GM21515 (cell line): ENCODE data around the gene UQCC2.

Experiments used
- ATAC-seq: cut with Tn5 transposase; IDR thresholded peaks from one replicate; pipeline ENCODE4 v1.9.1; 2021; ENCODE audit not compliant: unreplicated experiment

Gene UQCC2

DNA sequence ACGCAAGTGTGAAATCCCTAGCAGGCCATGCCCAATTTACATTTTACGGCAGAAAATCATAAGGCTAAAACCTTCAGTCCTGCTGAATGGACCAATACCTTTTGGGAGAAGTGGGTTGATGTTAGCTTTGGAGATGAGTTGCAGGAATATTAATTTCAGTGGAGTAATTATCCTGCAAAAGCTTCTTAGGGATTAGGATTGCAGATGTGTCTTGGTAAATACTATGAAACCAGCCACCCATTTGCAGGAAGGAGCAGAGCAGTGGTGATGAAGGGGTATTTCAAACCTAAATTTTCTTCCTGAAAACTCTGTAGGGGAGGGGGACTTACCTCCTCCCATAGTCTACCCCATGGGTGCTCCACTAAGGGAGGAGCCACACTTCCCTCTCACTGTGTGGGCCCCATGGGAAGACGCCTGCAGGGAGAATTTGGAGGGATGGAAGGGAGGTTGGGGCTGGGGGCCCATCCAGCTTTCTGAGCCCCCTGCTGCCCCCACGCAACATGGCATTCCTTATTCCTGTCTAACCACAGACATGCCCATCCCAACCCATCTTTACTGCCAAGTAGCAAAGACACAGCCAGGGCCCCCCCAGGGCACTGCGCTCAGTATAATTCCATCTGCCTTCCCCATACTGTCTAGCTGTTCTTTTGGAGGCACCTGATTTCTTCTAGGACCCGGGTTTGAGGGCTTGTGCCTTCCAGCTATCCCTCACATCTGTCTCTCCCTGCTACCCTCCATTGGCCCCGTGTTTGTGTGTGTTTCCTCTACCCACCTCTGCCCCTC, 14.6 kb upstream of the UQCC2 start:
- ATAC-seq, result no peak

DNA sequence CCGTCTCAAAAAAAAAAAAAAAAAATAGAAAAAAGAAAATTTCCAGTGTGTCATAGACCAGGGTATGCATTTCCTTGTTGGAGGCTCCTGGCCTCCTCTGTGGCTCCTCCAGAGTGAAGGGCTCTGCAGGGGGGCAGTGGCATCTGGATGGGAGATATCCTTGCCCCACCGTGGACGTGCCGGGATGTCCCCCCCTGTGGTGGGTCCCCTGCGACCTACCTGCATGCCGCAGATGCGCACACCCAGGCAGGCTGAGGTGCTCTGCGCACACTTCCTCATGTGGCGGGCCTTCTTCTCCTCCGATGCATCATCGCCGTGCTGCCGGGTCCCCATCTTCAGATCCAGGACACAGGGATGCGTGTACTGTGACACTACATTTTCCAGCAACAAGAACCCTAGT, 13.7 kb upstream of the UQCC2 start:
- ATAC-seq, result no peak

DNA sequence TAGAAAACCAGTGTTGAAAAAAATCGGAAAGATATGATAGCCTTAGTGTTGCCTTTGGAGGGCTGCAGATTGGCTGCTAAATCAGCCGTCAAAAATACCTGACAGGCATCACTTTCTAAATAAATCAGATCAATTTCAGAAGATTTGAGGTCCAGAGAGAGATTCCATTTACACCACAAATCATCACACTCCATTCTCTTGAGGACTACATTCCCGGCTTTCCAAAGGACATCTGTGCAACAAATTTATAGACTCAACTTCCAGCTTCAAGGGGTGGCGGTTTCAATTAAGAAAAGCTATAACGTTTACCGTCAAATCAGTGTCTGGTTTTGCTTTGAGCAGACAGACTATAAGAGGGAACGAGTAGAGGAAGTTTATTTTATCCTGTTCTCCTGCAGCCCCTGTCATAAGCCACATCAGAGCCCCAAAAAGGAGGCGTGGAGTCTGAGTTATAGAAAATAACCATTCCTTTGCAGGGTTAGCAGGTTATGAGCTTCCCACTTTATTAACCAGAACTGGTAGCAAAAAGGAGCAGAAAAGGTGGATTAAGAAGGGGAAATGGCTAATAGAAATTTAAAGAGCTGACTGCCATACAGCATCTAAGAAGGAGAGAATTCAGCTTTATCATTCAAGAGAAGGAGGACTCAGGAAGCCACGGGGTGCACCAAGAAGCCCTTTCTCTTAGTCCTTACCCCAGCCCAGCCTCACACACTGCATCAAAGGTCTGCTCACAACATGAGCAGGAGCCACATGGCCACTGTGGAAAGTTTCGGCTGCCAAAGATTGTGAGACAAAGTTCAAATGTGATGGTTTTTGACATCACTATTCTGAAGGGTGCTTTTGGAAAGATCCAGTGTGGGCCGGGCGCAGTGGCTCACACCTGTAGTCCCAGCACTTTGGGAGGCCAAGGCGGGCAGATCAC, 12.9 kb upstream of the UQCC2 start:
- ATAC-seq, result no peak

DNA sequence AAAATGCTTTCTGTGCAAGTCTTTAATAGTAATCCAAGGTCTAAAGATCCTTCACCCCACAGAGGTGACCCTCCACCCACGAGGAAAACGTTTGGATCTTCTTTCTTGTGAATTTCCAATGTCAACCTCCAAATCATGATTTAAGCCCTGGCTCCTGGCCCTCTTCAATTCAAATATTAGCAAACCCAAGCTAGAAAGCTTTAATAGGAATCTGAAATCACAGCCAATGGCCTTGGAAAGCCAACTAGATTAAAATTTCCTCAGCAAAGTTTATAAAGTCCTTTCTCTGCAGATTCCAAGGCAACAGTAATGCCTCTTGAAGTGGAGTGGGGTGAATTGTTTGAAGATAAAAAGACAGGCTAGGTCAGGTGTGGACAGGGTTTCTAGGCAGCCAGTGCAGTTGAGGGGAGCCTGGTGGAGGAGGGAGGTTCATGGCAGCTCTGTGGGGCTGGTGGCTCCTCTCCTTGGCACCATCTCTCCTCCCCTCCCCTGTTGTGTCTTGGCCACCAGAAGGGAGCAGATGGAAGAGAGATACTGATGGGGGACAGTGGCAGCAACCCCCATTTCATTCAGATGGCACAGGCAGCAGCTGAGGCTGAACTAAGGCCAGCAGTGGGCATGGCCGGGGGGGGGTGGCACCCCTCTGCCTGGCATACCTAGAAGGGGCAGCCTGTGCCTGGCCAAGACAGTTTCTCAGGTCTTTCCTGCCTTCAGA, 12.0 kb upstream of the UQCC2 start:
- ATAC-seq, result no peak

DNA sequence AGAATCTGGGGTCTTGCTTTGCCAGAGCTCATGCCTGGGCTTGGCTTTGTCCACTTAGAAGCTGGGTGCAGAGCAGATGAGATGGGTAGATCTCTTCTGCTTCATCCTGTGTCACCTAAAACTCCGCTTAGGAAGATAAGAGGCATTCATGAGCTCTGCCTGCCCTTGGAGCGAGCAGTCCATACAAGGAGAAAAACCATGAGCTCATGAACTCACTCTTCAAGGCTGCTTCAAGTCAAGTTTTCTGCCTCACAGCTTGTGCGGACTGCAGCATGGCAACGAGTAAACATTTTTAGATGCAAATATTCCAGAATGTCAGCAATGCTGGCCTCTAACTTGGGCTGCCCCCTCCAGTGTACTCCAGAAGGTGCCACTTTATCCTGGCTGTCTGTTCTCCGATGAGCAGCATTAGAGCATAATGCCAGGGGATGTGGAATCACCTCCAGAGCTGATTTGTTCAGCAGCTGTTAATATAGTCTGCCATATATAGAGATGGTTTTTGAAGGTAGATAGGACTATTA, 10.7 kb upstream of the UQCC2 start:
- ATAC-seq, result no peak

DNA sequence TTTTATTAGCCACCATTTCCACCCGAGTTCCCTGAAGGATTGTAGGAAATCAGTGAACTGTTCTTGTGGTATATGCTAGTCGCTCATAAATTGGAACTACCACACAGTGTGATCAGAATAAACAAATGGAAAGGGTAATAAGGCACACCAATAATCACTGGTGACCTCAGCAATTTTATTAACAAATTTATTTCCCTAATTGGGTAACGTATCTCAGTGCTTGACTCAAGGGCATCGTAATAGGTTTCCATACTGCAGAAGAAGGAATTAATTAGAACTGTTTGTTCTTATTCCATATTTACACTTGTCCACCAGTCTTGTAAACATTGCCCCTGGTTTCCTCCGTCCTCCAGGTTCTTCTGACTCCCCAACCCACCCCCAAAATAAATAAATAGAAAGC, 10.0 kb upstream of the UQCC2 start:
- no peak for ATAC-seq

DNA sequence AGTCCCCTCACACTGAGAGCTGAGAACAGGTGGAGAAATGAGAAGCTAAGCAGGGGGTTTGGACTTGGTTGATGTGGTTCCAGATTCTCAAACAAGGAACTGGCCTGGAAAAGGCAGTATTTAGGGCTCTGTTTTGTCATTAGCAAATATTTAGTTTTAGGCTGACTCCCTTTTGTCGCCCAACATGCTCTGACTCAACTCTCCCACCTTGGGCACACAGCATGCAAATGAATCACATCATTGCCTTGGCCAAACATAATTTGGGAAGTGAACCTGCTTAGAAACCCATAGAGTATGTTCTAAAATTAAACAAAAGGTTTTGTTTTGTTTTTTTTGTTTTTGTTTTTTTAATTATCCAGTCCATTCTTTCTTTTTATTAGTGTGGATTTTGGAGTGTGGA, 9.5 kb upstream of the UQCC2 start:
- ATAC-seq, result no peak

DNA sequence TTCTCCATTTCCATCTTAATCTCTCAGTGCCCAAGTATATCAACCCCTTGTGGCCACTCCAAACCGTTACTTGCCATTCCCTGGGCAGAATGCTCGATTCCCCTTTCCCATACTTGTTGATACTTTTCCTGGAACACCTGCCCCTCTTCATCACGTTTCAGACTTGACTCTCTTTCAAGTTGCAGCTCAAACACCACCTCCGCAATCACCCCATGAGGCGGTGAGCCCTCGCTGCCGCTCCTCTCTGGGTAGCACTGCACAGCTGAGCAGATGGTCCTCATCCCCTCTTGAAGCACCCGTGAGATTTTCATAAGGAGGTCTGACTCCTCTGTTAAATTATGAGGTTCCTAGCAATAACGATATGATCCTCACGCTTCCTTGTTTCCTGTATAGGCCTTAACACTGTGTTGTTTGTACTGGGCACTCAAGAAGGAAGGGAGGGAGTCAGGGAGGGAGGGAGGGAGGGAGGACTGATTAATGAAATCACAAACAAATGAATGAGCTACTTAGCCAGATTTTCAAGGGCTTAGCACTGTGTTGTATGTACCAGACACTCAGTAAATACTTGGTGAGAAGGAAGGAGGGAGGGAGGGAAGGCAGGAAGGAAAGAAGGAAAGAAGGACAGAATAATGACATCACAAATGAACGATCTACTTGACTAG, 8.0 kb upstream of the UQCC2 start:
- no peak for ATAC-seq

DNA sequence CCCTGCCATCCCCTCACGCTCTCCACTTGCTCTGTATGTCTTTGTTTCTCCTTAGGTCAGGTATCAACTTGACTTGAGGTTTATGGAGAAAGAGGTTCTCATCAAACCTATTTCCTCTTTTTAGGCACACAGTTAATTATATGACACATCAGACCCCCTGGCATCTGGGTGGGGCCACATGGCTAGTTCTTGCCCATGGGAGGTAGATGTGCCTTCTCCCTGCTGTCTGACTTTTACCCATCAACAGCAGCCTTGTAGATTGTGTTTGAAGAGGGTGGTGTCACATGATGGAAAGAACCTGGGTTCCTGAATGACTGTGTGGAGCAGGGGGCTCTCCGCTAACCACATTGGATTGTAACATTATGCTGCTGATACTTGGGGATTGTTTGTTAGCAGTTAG, 7.2 kb upstream of the UQCC2 start:
- ATAC-seq, result no peak

DNA sequence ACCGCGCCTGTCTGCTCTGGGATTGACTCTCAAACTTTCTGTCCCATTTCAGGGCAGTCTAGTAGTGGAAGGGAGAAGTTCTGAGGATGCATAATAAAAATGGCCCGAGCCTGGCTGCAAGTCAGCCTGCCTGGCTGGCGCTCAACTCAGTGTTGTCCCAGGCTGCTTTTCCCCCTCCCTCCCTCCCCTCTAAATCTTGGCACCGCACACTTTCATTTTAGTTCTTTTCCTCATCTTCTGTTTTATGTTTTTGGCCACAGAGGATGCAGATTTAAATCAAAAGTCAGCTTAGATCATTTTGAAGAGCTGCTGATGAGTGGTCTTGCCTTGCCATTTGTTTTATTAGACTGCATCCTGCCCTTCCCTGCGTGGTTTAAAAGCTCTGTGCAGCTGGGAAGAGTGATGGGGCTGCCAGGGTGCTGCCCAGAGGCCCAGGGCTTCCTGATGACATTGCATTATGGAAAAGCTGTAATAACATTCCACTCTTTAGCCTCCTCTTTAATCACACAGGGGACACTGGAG, 6.5 kb upstream of the UQCC2 start:
- no peak for ATAC-seq

DNA sequence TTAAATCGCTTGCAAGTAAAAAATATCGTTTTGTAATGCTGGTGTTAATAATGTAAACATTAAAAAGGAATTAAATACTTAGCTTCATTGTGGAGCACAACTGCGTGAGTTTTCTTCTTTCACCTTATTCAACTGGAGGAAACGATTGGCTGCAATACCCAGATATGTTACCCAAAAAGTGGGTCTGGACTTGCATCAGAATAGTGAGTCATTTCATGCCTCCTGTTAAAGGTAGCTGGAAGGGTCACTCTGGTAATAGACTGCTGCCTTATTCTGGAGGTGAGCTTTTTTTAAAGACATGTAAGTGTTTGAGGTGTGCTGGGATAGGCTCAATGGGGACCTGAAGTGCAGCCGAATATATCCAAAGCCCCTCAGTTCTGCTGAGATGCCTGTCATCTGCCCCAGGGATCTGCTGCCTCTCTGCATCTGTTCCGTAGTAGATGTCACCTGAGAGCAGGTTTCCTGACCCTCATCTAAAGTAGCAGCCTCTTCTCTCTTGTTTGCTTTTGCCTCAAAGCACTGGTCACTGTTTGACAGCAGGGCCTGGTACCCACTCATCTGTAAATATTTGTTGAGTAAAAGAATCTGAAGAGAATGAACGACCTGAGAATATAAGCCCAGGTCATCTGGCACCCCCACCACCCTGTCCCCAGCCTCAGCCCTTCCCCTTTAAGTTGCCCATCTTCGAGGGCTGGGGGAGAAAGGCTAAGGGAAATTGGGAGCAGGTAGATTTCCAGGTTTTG, 5.6 kb upstream of the UQCC2 start:
- ATAC-seq, result no peak

DNA sequence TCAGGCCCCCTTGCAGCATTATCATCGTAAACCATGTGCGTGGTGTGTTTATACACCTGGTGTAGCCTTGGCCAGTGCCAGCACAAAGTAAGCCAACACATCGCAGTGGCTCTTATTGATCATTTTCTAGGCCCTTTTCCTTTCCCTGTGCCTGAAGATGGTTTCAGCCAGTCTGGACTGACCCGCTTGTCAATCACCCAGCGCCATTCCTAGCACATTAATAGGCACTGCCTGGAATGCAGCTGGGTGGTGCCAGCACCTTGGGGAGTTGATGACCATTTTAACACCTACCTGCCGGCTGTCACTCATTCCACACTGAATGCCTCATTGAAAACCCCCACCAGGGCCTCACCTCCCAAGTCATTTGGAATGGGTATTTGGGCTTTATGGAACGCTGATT, 4.9 kb upstream of the UQCC2 start:
- ATAC-seq, result no peak

DNA sequence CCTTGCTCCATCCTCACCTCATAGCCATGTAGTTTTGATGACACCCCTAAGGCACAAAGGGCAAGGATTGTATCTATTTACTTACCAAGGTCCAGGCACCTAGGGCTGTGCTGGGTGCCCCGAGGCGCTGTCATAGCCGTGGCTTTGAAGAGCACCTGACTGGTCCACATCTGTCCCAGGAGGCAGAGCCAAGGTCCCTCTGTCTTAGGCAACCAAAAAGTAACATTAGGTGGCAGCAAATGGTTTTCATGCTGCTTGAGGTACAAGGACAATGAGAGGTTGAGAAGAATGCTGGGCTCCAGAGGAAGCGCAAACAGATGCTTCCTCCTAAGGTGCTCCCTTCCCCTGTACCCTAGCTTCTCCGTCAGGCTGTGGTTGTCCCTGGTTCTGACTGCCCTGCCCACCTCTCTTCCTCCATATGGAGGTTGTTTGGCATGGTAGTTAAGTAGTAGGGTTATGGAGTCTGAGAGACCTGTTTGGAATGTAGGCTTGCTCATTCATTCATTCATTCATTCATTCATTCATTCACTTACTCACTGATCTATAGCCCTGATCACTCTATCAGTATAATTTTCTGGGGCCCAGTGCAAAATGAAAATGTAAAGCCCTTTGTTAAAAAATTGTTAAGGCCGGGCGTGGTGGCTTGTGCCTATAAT, 3.0 kb upstream of the UQCC2 start:
- ATAC-seq, result no peak

DNA sequence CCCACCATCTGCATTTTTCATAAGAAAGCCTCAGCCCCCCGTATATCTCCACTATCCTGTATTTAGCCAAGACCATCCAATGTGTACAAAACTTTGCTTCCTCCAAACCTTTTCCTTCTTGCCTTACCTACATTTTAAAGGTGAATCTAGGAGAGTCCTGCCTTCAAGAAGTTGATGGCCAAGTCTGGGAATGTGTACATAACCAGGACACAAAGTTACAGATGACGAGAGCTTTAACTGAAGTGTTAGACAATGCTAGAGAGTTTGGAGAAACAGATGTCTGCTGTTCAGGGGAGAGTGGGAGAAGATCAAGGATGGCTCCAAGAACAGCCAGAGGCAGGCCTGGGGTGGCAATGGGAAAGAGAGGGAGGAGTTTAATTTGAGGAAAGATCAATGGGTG, 2.3 kb upstream of the UQCC2 start:
- ATAC-seq, result no peak

DNA sequence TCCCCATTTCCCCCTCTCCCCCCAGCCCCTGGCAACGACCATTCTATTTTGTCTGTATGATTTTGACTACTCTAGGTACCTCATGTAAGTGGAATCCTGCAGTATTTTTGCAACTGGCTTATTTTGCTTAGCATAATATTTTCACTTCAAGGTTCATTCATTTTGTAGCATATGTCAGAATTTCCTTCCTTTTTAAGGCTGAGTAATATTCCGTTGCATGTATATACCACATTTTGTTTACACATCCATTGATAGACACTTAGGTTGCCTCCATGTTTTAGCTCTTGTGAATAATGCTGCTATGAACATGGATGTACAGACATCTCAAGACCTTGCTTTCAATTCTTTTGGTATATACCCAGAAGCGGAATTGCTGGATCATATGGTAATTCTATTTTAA, 1.4 kb upstream of the UQCC2 start:
- ATAC-seq, result no peak

DNA sequence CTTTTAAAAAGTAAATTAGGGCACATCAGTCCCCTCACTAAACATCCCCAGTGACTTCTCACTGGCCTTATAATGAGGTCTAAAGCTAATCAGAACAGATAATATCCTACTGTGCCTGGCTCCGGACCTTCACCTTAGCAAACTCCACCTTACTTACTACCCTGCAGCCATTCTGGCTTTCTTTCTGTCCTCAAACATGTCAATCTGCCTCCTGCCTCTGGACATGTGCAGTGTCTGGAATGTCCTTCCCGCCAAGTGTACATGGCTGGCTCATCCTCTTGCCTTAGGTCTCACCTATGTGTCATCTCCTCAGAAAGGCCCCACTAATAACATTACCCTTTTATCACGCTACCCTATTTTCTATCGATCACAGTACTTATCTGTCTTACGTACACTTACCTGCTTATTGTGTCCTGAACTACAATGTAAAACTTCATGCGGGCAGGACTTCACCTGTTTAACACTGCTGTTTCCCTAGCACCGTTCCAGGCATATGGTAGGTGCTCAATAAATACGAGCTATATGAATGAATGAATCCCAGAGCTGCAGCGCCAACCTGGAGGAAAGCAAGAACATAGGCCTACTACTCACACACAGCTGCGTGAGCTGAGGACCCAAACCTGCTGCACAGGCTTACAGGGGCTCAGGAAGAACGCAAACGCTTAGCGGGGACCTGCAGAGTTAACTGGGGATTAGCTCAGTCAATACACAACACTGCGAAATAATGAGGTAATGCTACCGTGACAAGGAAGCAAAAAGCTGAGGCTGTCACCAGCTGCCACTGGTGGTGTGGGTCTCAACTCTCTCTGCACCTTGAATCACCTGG, 991 bp downstream of the UQCC2 start:
- no peak for ATAC-seq

DNA sequence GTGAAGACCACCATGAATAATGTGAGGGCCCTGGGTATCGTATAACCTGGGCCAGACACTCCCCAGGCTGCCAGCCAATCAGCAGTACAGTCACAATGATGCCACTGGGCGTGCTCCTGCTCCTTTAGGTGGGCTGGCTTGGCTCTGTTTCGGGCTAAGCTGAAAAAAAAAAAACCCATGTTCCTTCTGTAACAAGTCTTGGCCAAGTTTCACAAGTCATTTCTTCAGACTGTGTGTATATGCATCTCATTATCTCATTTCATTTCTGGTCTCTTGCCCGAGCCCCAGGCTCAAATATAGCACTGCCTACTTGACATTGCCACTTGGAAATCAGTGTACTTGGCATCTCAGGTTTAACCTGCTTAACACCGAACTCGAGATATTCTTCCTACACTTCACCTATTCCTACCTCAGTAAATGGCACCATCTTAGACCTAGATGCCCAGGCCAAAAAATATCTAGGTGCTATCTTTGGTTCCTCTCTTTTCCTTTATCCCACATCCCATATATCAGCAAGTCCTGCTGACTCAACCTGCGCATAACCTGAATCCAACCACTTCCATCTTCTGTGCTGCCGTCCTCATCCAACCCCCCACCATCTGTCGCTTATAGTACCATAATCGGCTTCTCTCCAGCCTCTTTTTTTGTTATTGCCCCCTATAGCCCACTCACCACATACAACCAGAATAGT, 1.8 kb downstream of the UQCC2 start:
- ATAC-seq, result no peak
